Nephron (organoid): ENCODE data around the gene USE1.

Source experiments
- H3K27ac Mint-ChIP-seq, 3 experiments: 2 replicates each; pipeline ENCODE4 v1.8.0; 2020; ENCODE audit warnings: mixed read lengths in 3 of 3, mild to moderate bottlenecking in 2 of 3, moderate library complexity in 1 of 3
- H3K27me3 Mint-ChIP-seq: 2 replicates; pipeline ENCODE4 v1.8.0; 2021; ENCODE audit warnings: low read depth, mild to moderate bottlenecking, moderate library complexity, mixed read lengths
- H3K36me3 Mint-ChIP-seq: 2 replicates; pipeline ENCODE4 v1.8.0; 2020; ENCODE audit warnings: low read depth, mixed read lengths
- H3K4me1 Mint-ChIP-seq: 2 replicates; pipeline ENCODE4 v1.8.0; 2020; ENCODE audit warnings: mixed read lengths
- H3K4me3 Mint-ChIP-seq, 3 experiments: 2 replicates each; pipeline ENCODE4 v1.8.0; 2020; ENCODE audit warnings: mild to moderate bottlenecking in 3 of 3, mixed read lengths in 3 of 3, moderate library complexity in 2 of 3
- H3K9me3 Mint-ChIP-seq: 2 replicates; pipeline ENCODE4 v1.8.0; 2020; ENCODE audit warnings: mixed read lengths
- TF ChIP-seq, protein P1 (sequence below), 3 experiments: fragments of 200-600 bp; sonication (generic); IDR thresholded peaks; one replicate each; pipeline ENCODE4 v1.5.0; 2021; ENCODE audit warnings: antibody characterized with exemption in 3 of 3; ENCODE audit not compliant: unreplicated experiment in 3 of 3

The USE1 gene

GRCh38 chr19:17219286-17219685 lies 4.1 kb downstream of the USE1 start:
- Mint-ChIP-seq H3K27ac (no peak overlapping the region), H3K9me3 (no peaks in the 10 kb centered on the region)

GRCh38 chr19:17220207-17220758 lies 5.1 kb downstream of the USE1 start:
- Mint-ChIP-seq H3K4me1 (peaks cover under 1% of the 10 kb centered on the region), H3K9me3 (no peaks in the 10 kb centered on the region), H3K4me3 (no peak overlapping the region), H3K27ac (no peak overlapping the region), H3K36me3 (peaks cover 25% of the 10 kb centered on the region), H3K27me3 (no peaks in the 10 kb centered on the region)
- TF ChIP-seq, protein P1, sequence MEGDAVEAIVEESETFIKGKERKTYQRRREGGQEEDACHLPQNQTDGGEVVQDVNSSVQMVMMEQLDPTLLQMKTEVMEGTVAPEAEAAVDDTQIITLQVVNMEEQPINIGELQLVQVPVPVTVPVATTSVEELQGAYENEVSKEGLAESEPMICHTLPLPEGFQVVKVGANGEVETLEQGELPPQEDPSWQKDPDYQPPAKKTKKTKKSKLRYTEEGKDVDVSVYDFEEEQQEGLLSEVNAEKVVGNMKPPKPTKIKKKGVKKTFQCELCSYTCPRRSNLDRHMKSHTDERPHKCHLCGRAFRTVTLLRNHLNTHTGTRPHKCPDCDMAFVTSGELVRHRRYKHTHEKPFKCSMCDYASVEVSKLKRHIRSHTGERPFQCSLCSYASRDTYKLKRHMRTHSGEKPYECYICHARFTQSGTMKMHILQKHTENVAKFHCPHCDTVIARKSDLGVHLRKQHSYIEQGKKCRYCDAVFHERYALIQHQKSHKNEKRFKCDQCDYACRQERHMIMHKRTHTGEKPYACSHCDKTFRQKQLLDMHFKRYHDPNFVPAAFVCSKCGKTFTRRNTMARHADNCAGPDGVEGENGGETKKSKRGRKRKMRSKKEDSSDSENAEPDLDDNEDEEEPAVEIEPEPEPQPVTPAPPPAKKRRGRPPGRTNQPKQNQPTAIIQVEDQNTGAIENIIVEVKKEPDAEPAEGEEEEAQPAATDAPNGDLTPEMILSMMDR (IDR thresholded peaks at IDR 0.05; ENCODE audit: unreplicated experiment in 3 of 3), result no peak

More at GRCh38 chr19:17219286-17219685, 4.1 kb downstream of the USE1 start:
- H3K4me3 Mint-ChIP-seq, result no peak overlapping the region
- no peaks in the 10 kb centered on the region for H3K27me3 Mint-ChIP-seq
- H3K4me1 Mint-ChIP-seq, result peaks cover 6% of the 10 kb centered on the region
- TF ChIP-seq, protein P1 (IDR thresholded peaks at IDR 0.05; ENCODE audit: unreplicated experiment in 3 of 3), result no peak
- H3K36me3 Mint-ChIP-seq, result peaks cover 29% of the 10 kb centered on the region

DNA sequence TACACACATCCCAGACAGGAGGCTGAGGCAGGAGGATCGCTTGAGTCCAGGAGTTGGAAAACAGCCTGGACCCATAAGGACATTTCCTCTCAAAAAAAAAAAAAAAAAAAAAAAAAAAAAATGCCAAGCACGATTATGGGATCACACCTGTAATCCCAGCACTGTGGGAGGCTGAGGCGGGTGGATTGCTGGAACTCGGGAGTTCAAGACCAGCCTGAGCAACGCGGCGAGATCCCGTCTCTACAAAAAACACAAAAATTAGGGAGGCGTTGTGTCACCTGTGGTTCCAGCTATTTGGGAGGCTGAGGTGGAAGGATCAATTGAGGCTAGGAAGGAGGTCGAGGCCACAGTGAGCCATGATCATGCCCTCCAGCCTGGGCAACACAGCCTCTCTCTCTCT lies 9.9 kb downstream of the USE1 start:
- TF ChIP-seq, protein P1 (IDR thresholded peaks at IDR 0.05; ENCODE audit: unreplicated experiment in 3 of 3), result no peak
- Mint-ChIP-seq H3K4me3 (peak overlapping the region; percentile 58 to 65 (median 58)), H3K27ac (no peak overlapping the region), H3K9me3 (no peaks in the 10 kb centered on the region), H3K36me3 (peaks cover 6% of the 10 kb centered on the region), H3K4me1 (peaks cover 4% of the 10 kb centered on the region), H3K27me3 (no peaks in the 10 kb centered on the region)

DNA sequence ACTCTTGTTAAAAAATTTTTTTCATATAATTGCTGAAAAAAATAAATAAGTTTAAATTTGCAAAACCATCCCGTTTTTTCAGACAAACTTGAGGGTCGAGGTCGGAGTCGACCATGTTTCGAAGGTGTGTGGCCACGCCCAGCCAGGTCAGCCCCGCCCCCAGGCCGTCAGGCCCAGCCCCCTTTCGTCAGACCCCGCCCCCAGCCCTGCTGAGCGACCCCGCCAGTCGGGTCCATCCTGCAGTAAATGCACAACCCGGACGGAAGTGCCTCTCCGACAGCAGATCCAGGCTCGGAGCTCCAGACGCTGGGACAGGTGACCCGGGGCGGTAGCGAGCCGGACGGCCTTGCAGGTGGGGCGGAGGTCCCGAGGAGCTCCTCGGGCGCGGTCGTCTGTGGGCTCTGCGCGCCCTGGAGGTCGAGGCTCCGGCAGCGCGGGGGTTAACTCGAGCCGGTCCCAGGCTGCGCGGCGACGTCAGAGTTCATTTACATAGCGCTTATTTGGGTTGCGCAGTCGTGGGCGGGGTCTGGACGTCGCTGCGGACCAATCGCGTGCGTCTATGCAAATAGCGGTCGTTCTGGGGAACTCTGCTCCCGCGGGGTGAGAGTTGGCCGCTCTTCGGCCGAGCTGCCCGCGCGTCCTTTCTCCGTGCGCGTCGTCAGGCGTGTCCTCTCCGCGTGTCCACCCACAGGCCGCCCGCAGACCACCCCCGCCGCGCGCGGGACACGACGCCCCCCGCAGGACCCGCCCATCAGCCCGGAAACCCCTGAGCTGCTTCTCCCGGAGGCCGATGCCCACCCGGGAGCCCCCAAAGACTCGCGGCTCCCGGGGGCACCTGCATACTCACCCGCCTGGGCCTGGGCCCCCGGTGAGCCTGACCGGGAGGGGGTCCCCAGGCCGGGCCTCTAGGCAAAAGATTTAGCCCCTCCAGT lies 11.1 kb downstream of the USE1 start, which contains the start of gene OCEL1:
Gene OCEL1, plus strand, starts transcription at position 225 of the 932 bp plus-strand sequence. Its CDS starts 22 bp downstream, at position 247.
- H3K4me1 Mint-ChIP-seq, result peaks cover 4% of the 10 kb centered on the region
- no peaks in the 10 kb centered on the region for H3K27me3 Mint-ChIP-seq
- peak within 1 kb of the TSS; percentile 48 to 84 (median 80) for H3K27ac Mint-ChIP-seq
- H3K9me3 Mint-ChIP-seq, result no peaks in the 10 kb centered on the region
- peaks cover 17% of the 10 kb centered on the region for H3K36me3 Mint-ChIP-seq
- H3K4me3 Mint-ChIP-seq, result peak within 1 kb of the TSS; percentile 88 to 92 (median 90)
- TF ChIP-seq, protein P1 (IDR thresholded peaks at IDR 0.05; ENCODE audit: unreplicated experiment in 3 of 3), result no peak

DNA sequence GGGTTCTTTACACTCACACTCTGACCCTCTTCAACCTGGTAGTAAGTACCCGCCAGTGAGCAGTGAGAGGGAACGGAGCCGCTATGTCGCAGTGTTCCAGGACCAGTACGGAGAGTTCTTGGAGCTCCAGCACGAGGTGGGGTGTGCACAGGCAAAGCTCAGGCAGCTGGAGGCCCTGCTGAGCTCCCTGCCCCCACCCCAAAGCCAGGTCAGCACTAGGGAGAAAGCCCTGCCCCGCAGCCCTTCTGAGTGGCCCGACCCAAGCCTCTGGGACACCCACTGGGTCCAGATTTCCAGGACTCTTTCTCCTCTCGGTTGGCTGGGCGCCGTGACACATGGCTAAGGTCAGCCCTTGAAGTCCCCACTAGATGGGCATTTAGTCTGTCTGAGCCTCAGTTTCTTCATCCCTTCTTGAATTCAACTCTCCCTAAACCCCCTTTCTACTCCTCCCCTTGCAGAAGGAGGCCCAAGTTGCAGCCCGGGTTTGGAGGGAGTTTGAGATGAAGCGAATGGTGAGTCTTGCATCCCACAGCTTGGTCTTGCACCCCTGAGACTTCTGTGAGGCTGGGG lies 12.7 kb downstream of the USE1 start:
- peaks cover 4% of the 10 kb centered on the region for H3K4me1 Mint-ChIP-seq
- no peak overlapping the region for H3K27ac Mint-ChIP-seq
- TF ChIP-seq, protein P1 (IDR thresholded peaks at IDR 0.05; ENCODE audit: unreplicated experiment in 3 of 3), result no peak
- H3K36me3 Mint-ChIP-seq, result peaks cover 24% of the 10 kb centered on the region
- no peaks in the 10 kb centered on the region for H3K9me3 Mint-ChIP-seq
- peak overlapping the region in 2 of 3 experiments; percentile 14 to 27 for H3K4me3 Mint-ChIP-seq
- H3K27me3 Mint-ChIP-seq, result no peaks in the 10 kb centered on the region
